ENCODE results near the gene SPNS3. TPM values are rescaled to one million over a fixed set of nuclear protein-coding genes. Genes with fewer than 3 reads are reported as not detected.

SPNS3 gene
- total and polyA plus RNA-seq, 2 of the 4 experiments (the other 2 are of a cell fraction) = 0.18 TPM; not detected in 1

DNA sequence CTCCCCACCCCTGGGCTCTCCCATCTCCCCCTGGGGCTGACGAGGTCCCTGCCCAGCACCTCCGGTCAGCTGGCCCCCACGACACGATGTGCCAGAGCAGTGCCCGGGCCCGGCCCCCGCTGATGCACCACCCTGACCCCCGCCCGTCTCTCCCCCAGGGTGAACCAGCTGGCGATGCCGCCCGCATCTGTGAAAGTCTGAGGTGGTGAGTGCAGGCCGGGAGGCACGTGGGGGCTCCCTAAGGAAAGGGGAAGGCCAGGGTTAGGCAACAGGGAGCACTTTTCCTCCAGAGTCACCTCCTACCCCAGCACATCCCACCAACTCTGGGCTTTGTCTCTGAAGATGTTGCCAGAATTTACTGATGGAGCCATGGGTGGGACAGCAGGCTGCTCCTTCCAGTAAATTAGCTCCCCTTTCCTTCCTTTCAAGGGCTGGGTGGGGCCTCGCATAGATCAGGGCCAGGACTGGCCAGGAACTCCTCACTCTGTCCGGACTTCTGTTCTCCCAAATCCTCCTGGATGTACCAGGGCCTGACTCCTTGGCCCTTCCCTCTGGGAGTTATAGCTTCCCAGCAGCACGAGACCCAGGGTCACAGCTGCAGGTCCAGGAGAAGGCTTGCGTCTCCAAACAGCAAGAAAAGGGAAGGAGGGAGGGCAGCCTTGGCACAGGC lies 103.1 kb downstream of the SPNS3 start:
- peak; percentile 6 for ATAC-seq (ENCODE audit: low read depth)

More for the DNA sequence above, 103.1 kb downstream of the SPNS3 start:
- Histone ChIP-seq H4K20me1 (ENCODE audit: insufficient read depth, low read length) (peaks cover 11% of the 10 kb centered on the region), H3K56ac (ENCODE audit: extremely low read depth, insufficient read depth, low read length) (no peak overlapping the region), H3K23ac (ENCODE audit: low read depth, low read length) (no peak overlapping the region), H4K5ac (ENCODE audit: low read depth, low read length) (no peak overlapping the region), H3K36me3 (ENCODE audit: control insufficient read depth, insufficient read depth, low read length) (peaks cover 30% of the 10 kb centered on the region), H4K8ac (ENCODE audit: low read depth in 2 of 2, low read length in 2 of 2) (no peak overlapping the region), H2BK5ac (ENCODE audit: low read depth, low read length, poor library complexity, severe bottlenecking) (no peak overlapping the region), H2BK20ac (ENCODE audit: low read depth, low read length) (no peak overlapping the region), H2AK5ac (ENCODE audit: low read depth, low read length) (no peak overlapping the region), H2BK15ac (ENCODE audit: low read depth, low read length) (no peak overlapping the region), H2BK120ac (ENCODE audit: low read depth, low read length) (no peak overlapping the region), H3K18ac (ENCODE audit: low read depth, low read length) (no peak overlapping the region), H3K79me1 (ENCODE audit: low read depth in 1 of 2, low read length in 2 of 2) (no peaks in the 10 kb centered on the region), H3K4me3 (ENCODE audit: insufficient read depth, low read depth, low read length) (no peak overlapping the region), H3K14ac (replicated peaks; ENCODE audit: low read depth, low read length) (no peak overlapping the region), H3K4me2 (ENCODE audit: low read depth, low read length) (no peak overlapping the region), H3K27ac (ENCODE audit: insufficient read depth, low read length) (no peak overlapping the region), H4K91ac (ENCODE audit: insufficient read depth, low read depth, low read length) (no peak overlapping the region), H3K4me1 (ENCODE audit: control insufficient read depth, insufficient read depth, low read length) (peaks cover 3% of the 10 kb centered on the region; the same call in 1 of the 2 replicates), H2AFZ (replicated peaks; ENCODE audit: low read length, poor library complexity) (no peak overlapping the region), H3K9ac (ENCODE audit: low read depth, low read length) (no peak overlapping the region), H2AK9ac (replicated peaks; ENCODE audit: low read depth, low read length, poor library complexity) (no peak overlapping the region), H3K9me1 (ENCODE audit: insufficient read depth, low read length) (no peaks in the 10 kb centered on the region), H3K4ac (ENCODE audit: low read depth, low read length) (no peak overlapping the region), H3K27me3 (ENCODE audit: control insufficient read depth, insufficient read depth, low read length) (peaks cover 5% of the 10 kb centered on the region; the same call in 1 of the 2 replicates), H3K9me3 (ENCODE audit: control insufficient read depth, insufficient read depth, low read length) (no peaks in the 10 kb centered on the region)
- no CpG with 5 or more reads among the region's 18 CpGs for WGBS, 2 experiments (ENCODE audit: extremely low coverage in 2 of 2, insufficient read length in 1 of 2)
- CTCF ChIA-PET = no interaction called here
- peak; percentile 7 for DNase-seq
- in situ Hi-C loops (cut with MboI; ENCODE audit: low sequenced_read_pairs) (no loop called here), dilution Hi-C loops (cut with HindIII; ENCODE audit: low sequenced_read_pairs, unreplicated experiment) (no loop called here), intact Hi-C loops (cut with micrococcal nuclease) (loop anchor here (5.0 kb wide), 1 partner anchor 115 kb away; no protein-coding TSS in a partner anchor)
- no peak for TF ChIP-seq RAD21 (IDR thresholded peaks at IDR 0.05; ENCODE audit: low read length)
- no peak for TF ChIP-seq CHD1 (IDR thresholded peaks at IDR 0.05; ENCODE audit: low read depth, low read length)
- TF ChIP-seq BHLHE40 (IDR thresholded peaks at IDR 0.05; ENCODE audit: low read depth, low read length) = no peak
- TF ChIP-seq, protein P1, sequence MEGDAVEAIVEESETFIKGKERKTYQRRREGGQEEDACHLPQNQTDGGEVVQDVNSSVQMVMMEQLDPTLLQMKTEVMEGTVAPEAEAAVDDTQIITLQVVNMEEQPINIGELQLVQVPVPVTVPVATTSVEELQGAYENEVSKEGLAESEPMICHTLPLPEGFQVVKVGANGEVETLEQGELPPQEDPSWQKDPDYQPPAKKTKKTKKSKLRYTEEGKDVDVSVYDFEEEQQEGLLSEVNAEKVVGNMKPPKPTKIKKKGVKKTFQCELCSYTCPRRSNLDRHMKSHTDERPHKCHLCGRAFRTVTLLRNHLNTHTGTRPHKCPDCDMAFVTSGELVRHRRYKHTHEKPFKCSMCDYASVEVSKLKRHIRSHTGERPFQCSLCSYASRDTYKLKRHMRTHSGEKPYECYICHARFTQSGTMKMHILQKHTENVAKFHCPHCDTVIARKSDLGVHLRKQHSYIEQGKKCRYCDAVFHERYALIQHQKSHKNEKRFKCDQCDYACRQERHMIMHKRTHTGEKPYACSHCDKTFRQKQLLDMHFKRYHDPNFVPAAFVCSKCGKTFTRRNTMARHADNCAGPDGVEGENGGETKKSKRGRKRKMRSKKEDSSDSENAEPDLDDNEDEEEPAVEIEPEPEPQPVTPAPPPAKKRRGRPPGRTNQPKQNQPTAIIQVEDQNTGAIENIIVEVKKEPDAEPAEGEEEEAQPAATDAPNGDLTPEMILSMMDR (conservative IDR thresholded peaks at IDR 0.05; ENCODE audit: low read depth, low read length) = no peak
- no peak for TF ChIP-seq RFX5 (IDR thresholded peaks at IDR 0.05; ENCODE audit: low read depth, low read length)
- no peak for TF ChIP-seq NFE2L2 (IDR thresholded peaks at IDR 0.05; ENCODE audit: low read depth, low read length)
- no peak for TF ChIP-seq FOS (IDR thresholded peaks at IDR 0.05; ENCODE audit: low read depth, low read length)
- TF ChIP-seq MAFK (IDR thresholded peaks at IDR 0.05; ENCODE audit: low read depth, low read length) = no peak
- BruUV-seq (replicated peaks) = no TSS peak
- POLR2A ChIA-PET (ENCODE audit: unreplicated experiment) = no interaction called here

Other genes starting within 250 kb of the SPNS3 start
- 43.9 and 48.9 TPM in 2 replicates for gene ANKFY1, start 170.0 kb upstream of the SPNS3 start, total RNA-seq (2012; rRNA removed)
- gene ANKFY1, start 170.0 kb upstream of the SPNS3 start, polyA plus RNA-seq (2012; rRNA removed) = 30.7 and 32.3 TPM in 2 replicates
- gene UBE2G1, start 67.3 kb upstream of the SPNS3 start, total RNA-seq (2012; rRNA removed) = 26.3 and 37.5 TPM in 2 replicates
- gene UBE2G1, start 67.3 kb upstream of the SPNS3 start, polyA plus RNA-seq (2012; rRNA removed) = 26.6 and 28.9 TPM in 2 replicates
- under 0.01 TPM in 1 of 2 replicates, not detected in the other for gene SPNS2, start 64.9 kb downstream of the SPNS3 start, total RNA-seq (2012; rRNA removed)
- not detected in 2 replicates for gene SPNS2, start 64.9 kb downstream of the SPNS3 start, polyA plus RNA-seq (2012; rRNA removed)
- 22.6 and 24.7 TPM in 2 replicates for gene MYBBP1A, start 121.4 kb downstream of the SPNS3 start, total RNA-seq (2012; rRNA removed)
- 45.9 and 53.0 TPM in 2 replicates for gene MYBBP1A, start 121.4 kb downstream of the SPNS3 start, polyA plus RNA-seq (2012; rRNA removed)
- gene GGT6, start 126.6 kb downstream of the SPNS3 start, total RNA-seq (2012; rRNA removed) = not detected in 2 replicates
- not detected in 2 replicates for gene GGT6, start 126.6 kb downstream of the SPNS3 start, polyA plus RNA-seq (2012; rRNA removed)
- not detected in 2 replicates for gene SMTNL2, start 150.6 kb downstream of the SPNS3 start, total RNA-seq (2012; rRNA removed)
- not detected in 2 replicates for gene SMTNL2, start 150.6 kb downstream of the SPNS3 start, polyA plus RNA-seq (2012; rRNA removed)
- gene ALOX15, start 207.7 kb downstream of the SPNS3 start, total RNA-seq (2012; rRNA removed) = not detected in 2 replicates
- not detected in 2 replicates for gene ALOX15, start 207.7 kb downstream of the SPNS3 start, polyA plus RNA-seq (2012; rRNA removed)

All from IMR-90 (cell line).